H9 (cell line): ENCODE results near the gene CHN2. TPM values are rescaled to one million over a fixed set of nuclear protein-coding genes. Genes with fewer than 3 reads are reported as not detected.

Experiments
- DNase-seq: peaks from one replicate; pipeline ENCODE4 v3.0.0-alpha.2; 2017
- H2AFZ ChIP-seq: one replicate; pipeline ENCODE4 v1.6.1; 2013; ENCODE audit warnings: mild to moderate bottlenecking, low read length, control low read depth, moderate library complexity
- H2AK5ac ChIP-seq: 2 replicates; pipeline ENCODE4 v1.6.1; 2013; ENCODE audit warnings: low read length, control low read depth, mixed read lengths; ENCODE audit not compliant: insufficient read length
- H2BK120ac ChIP-seq: one replicate; pipeline ENCODE4 v1.6.1; 2013; ENCODE audit warnings: low read depth, mild to moderate bottlenecking, low read length, control low read depth, inconsistent platforms; ENCODE audit not compliant: poor library complexity, severe bottlenecking
- H2BK12ac ChIP-seq: 2 replicates; pipeline ENCODE4 v1.6.1; 2013; ENCODE audit warnings: low read length, control low read depth, mixed read lengths, low read depth; ENCODE audit not compliant: insufficient read length
- H2BK15ac ChIP-seq: 2 replicates; pipeline ENCODE4 v1.6.1; 2013; ENCODE audit warnings: low read depth, low read length, control low read depth
- H2BK20ac ChIP-seq: one replicate; pipeline ENCODE4 v1.6.1; 2013; ENCODE audit warnings: low read depth, mild to moderate bottlenecking, low read length, control low read depth, inconsistent platforms; ENCODE audit not compliant: poor library complexity, severe bottlenecking
- H2BK5ac ChIP-seq: 2 replicates; pipeline ENCODE4 v1.6.1; 2013; ENCODE audit warnings: low read length, control low read depth, mixed read lengths; ENCODE audit not compliant: insufficient read length
- H3K14ac ChIP-seq: 2 replicates; pipeline ENCODE4 v1.6.1; 2013; ENCODE audit warnings: low read length, control low read depth; ENCODE audit not compliant: insufficient read depth
- H3K18ac ChIP-seq: 2 replicates; pipeline ENCODE4 v1.6.1; 2013; ENCODE audit warnings: low read depth, mild to moderate bottlenecking, mixed read lengths, low read length, control low read depth; ENCODE audit not compliant: insufficient read length
- H3K23ac ChIP-seq: 2 replicates; pipeline ENCODE4 v1.6.1; 2013; ENCODE audit warnings: low read length, control low read depth, mixed read lengths, low read depth; ENCODE audit not compliant: insufficient read length
- H3K23me2 ChIP-seq: 2 replicates; pipeline ENCODE4 v1.6.1; 2013; ENCODE audit warnings: low read depth, mild to moderate bottlenecking, mixed read lengths, low read length, control low read depth; ENCODE audit not compliant: insufficient read length, poor library complexity, severe bottlenecking
- H3K27ac ChIP-seq: 2 replicates; pipeline ENCODE4 v1.5.1; 2013; ENCODE audit warnings: low read length, control low read depth, mixed read lengths, low read depth; ENCODE audit not compliant: insufficient read length
- H3K27me3 ChIP-seq: 2 replicates; pipeline ENCODE4 v1.6.1; 2013; ENCODE audit warnings: low read length, control low read depth, inconsistent platforms; ENCODE audit not compliant: insufficient read depth
- H3K4ac ChIP-seq: 2 replicates; pipeline ENCODE4 v1.6.1; 2013; ENCODE audit warnings: low read depth, mild to moderate bottlenecking, control low read depth, inconsistent platforms, low read length, moderate library complexity
- H3K4me1 ChIP-seq: 2 replicates; pipeline ENCODE4 v1.6.1; 2013; ENCODE audit warnings: low read length, control low read depth, inconsistent platforms; ENCODE audit not compliant: insufficient read depth
- H3K4me2 ChIP-seq: 2 replicates; pipeline ENCODE4 v1.6.1; 2013; ENCODE audit warnings: low read length, control low read depth, mixed read lengths; ENCODE audit not compliant: insufficient read length, insufficient read depth
- H3K56ac ChIP-seq: 2 replicates; pipeline ENCODE4 v1.6.1; 2013; ENCODE audit warnings: low read depth, mild to moderate bottlenecking, mixed read lengths, low read length, control low read depth; ENCODE audit not compliant: insufficient read length
- H3K79me1 ChIP-seq: 2 replicates; pipeline ENCODE4 v1.6.1; 2013; ENCODE audit warnings: low read depth, mild to moderate bottlenecking, moderate library complexity, low read length, control low read depth, inconsistent platforms; ENCODE audit not compliant: insufficient read depth, poor library complexity, severe bottlenecking
- H3K79me2 ChIP-seq: 2 replicates; pipeline ENCODE4 v1.6.1; 2013; ENCODE audit warnings: low read length, control low read depth, inconsistent platforms; ENCODE audit not compliant: insufficient read depth
- H3K9ac ChIP-seq: 2 replicates; pipeline ENCODE4 v1.6.1; 2013; ENCODE audit warnings: low read length, control low read depth, mixed read lengths; ENCODE audit not compliant: insufficient read length; ENCODE audit errors: extremely low read depth
- H3K9me3 ChIP-seq: one replicate; pipeline ENCODE4 v1.6.1; 2013; ENCODE audit warnings: low read depth, low read length, inconsistent platforms; ENCODE audit not compliant: control insufficient read depth
- H3T11ph ChIP-seq: one replicate; pipeline ENCODE4 v1.6.1; 2013; ENCODE audit warnings: mild to moderate bottlenecking, low read length, control low read depth, inconsistent platforms
- H4K20me1 ChIP-seq: one replicate; pipeline ENCODE4 v1.6.1; 2013; ENCODE audit not compliant: control insufficient read depth, insufficient read length, insufficient read depth
- H4K5ac ChIP-seq: 2 replicates; pipeline ENCODE4 v1.6.1; 2013; ENCODE audit warnings: low read depth, mild to moderate bottlenecking, mixed read lengths, low read length, control low read depth; ENCODE audit not compliant: insufficient read length
- H4K8ac ChIP-seq: replicated peaks from 2 replicates; pipeline ENCODE4 v1.6.1; 2013; ENCODE audit warnings: low read length, control low read depth, mixed read lengths, low read depth; ENCODE audit not compliant: insufficient read length
- H4K91ac ChIP-seq: 2 replicates; pipeline ENCODE4 v1.6.1; 2013; ENCODE audit warnings: low read depth, mild to moderate bottlenecking, moderate library complexity, mixed read lengths, low read length, control low read depth; ENCODE audit not compliant: insufficient read length
- H3K27ac Mint-ChIP-seq, 3 experiments: 2 replicates in 2 of 3; 3 replicates in 1 of 3; pipeline ENCODE4 v1.8.0; 2020 to 2021; ENCODE audit warnings: mixed read lengths in 3 of 3, mild to moderate bottlenecking in 1 of 3, moderate library complexity in 1 of 3
- H3K27me3 Mint-ChIP-seq: 2 replicates; pipeline ENCODE4 v1.8.0; 2021; ENCODE audit warnings: low read depth, mild to moderate bottlenecking, moderate library complexity, mixed read lengths
- H3K36me3 Mint-ChIP-seq, 3 experiments: 2 replicates in 2 of 3; 3 replicates in 1 of 3; pipeline ENCODE4 v1.8.0; 2020 to 2021; ENCODE audit warnings: low read depth in 3 of 3, mixed read lengths in 3 of 3; ENCODE audit not compliant: insufficient read depth in 1 of 3
- H3K4me1 Mint-ChIP-seq, 2 experiments: 2 replicates each; pipeline ENCODE4 v1.8.0; 2020; ENCODE audit warnings: mixed read lengths in 2 of 2
- H3K4me3 Mint-ChIP-seq, 2 experiments: 2 replicates in 1 of 2; 3 replicates in 1 of 2; pipeline ENCODE4 v1.8.0; 2020 to 2021; ENCODE audit warnings: mild to moderate bottlenecking in 2 of 2, mixed read lengths in 2 of 2, moderate library complexity in 1 of 2
- H3K9me3 Mint-ChIP-seq, 2 experiments: 2 replicates in 1 of 2; 3 replicates in 1 of 2; pipeline ENCODE4 v1.8.0; 2020; ENCODE audit warnings: mild to moderate bottlenecking in 2 of 2, mixed read lengths in 2 of 2, moderate library complexity in 1 of 2
- CTCF ChIP-seq: fragments of 200-600 bp; sonication (generic); conservative IDR thresholded peaks from 3 replicates; pipeline ENCODE4 v1.8.0; 2021; ENCODE audit warnings: antibody characterized with exemption, mild to moderate bottlenecking
- WGBS: extraction: QIAGEN DNeasy Blood & Tissue Kit; methylation state at CpG from one replicate; pipeline ENCODE4 v1.1.7; 2013; ENCODE audit warnings: missing lambda C conversion rate, low lambda C conversion rate, mixed read lengths; ENCODE audit not compliant: insufficient read length; ENCODE audit errors: extremely low coverage; 5-methylcytosine and 5-hydroxymethylcytosine counted together
- total RNA-seq: library from RNA; stranded (reverse); gene quantifications from 2 replicates; pipeline ENCODE4 v1.2.1, GENCODE V29; 2021

The CHN2 gene
- total RNA-seq, 1 experiment from 2014 or later, result 3.3 TPM

GRCh38 chr7:29401769-29402168, 207.2 kb downstream of the CHN2 start:
- Histone ChIP-seq H3K79me1 (no peaks in the 10 kb centered on the region), H3K27ac (no peak overlapping the region), H3K4ac (no peak overlapping the region), H3K79me2 (no peaks in the 10 kb centered on the region), H3K4me2 (no peak overlapping the region), H3K4me1 (no peaks in the 10 kb centered on the region; the same call in 1 of the 2 replicates), H4K91ac (no peak overlapping the region), H3K23ac (no peak overlapping the region), H3T11ph (no peak overlapping the region), H4K8ac (no peak overlapping the region), H2AK5ac (no peak overlapping the region), H2BK120ac (no peak overlapping the region), H2BK20ac (no peak overlapping the region), H2BK5ac (no peak overlapping the region), H3K9me3 (no peaks in the 10 kb centered on the region), H2AFZ (no peak overlapping the region), H4K5ac (no peak overlapping the region), H3K23me2 (no peaks in the 10 kb centered on the region), H2BK15ac (no peak overlapping the region), H3K56ac (no peak overlapping the region), H3K9ac (no peak overlapping the region), H3K14ac (no peak overlapping the region), H3K18ac (no peak overlapping the region), H2BK12ac (no peak overlapping the region), H3K27me3 (no peaks in the 10 kb centered on the region), H4K20me1 (no peaks in the 10 kb centered on the region)
- Mint-ChIP-seq H3K36me3 (peaks cover 0 to 4% (median 0%) of the 10 kb centered on the region in 3 experiments; a peak in 1 of 7 replicates), H3K4me3 (no peak overlapping the region), H3K27ac (no peak overlapping the region; a peak in 1 of 7 replicates), H3K4me1 (peaks cover 5 to 18% of the 10 kb centered on the region in 2 experiments), H3K9me3 (no peaks in the 10 kb centered on the region), H3K27me3 (peaks cover 1% of the 10 kb centered on the region; the same call in 1 of the 2 replicates)
- DNase-seq, result peak; percentile 42
- TF ChIP-seq CTCF, result no peak
- no CpG with 5 or more reads among the region's 11 CpGs for WGBS
